Measurements from ENCODE around the gene HPCAL4.

DNA sequence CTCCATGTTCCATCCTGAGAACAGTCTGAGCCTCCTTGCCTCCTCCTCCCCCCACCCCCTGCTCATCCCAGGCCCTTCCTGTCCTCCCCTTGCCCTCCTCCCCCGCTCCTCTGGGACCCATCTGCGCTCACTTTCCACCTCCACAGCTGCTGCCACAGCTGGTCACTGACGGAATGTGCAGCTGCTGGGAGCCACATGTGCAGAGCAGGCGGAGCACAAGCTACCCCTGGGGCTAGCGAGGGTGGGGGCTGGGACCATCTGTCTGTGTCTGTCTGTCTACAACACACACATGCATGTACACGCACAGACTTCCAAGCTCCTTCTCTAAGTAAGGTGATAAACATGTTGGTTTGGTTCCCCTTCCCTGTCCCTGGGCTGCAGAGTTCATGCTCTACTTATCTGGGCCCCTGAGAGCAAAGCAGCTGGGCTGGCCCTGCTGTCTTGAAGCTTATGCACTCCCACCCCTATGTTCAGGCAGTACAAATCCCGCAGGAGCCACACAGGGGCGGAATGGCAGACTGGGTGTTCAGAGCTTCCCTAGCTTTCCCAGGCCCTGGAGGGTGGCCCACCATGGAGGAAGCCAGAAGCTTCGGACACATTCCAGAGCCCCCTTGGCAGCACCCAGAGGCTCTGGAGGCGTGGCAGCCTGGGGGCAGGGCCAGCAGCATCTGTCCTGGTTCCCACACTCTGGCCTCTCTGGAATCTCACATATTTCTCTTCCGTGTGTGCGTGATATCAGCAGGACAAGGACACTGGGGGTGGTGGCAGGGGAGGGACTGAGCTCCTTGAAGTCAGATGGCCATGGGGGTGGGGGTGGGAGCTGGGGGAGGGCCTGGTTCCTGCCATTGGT, 44.8 kb downstream of the HPCAL4 start:
- TF ChIP-seq GATA2 (IDR thresholded peaks at IDR 0.05; ENCODE audit: low read depth, low read length) = no peak
- no peak for TF ChIP-seq GATA3 (IDR thresholded peaks at IDR 0.05; ENCODE audit: low read depth, low read length)
